CD14-positive monocyte (primary cell): Measurements from ENCODE around the gene NBPF6. TPM values are rescaled to one million over a fixed set of nuclear protein-coding genes. Genes with fewer than 3 reads are reported as not detected.

Experiments used
- polyA plus RNA-seq, 3 donors: library from polyadenylated mRNA; depleted of rRNA in 1 of 3; unstranded in 2 of 3; stranded (reverse) in 1 of 3; fragments of 300-500 nt in 2 of 3; fragments of >200 nt in 1 of 3; fragmentation: Illumina TruSeq in 2 of 3; gene quantifications; 1 replicate in 2 of 3; 2 replicates in 1 of 3; pipeline ENCODE4 v1.2.3, GENCODE V29; 2012 to 2021

The NBPF6 gene
- polyA plus RNA-seq, 3 donors = not detected

Other genes with a start within 250 kb of the NBPF6 start
- gene SLC25A24, start 250.0 kb upstream of the NBPF6 start, polyA plus RNA-seq = 10 to 100 TPM; 11.1 to 45.4 (median 43.4) TPM
- gene NBPF4, start 206.3 kb upstream of the NBPF6 start, polyA plus RNA-seq = not detected
- 1 to 10 TPM; 1.4 to 8.4 (median 4.3) TPM for gene EEIG2, start 109.8 kb downstream of the NBPF6 start, polyA plus RNA-seq
- 10 to 100 TPM; 10.5 to 14.5 (median 13.4) TPM for gene HENMT1, start 210.8 kb downstream of the NBPF6 start, polyA plus RNA-seq
- 10 to 100 TPM in 1 of 3 donors, 1 to 10 TPM in 2; 4.9 to 29.9 (median 8.3) TPM for gene PRPF38B, start 242.0 kb downstream of the NBPF6 start, polyA plus RNA-seq